ENCODE results near the gene TTC29.
"Not testable (repeated sequence)": the region's sequence is repeated elsewhere in the genome, so short reads cannot be mapped to it uniquely, and the experiment has no call there.

The TTC29 gene

GRCh38 chr4:146674829-146675570 lies 270.7 kb downstream of the TTC29 start:
- no peak for DNase-seq (ENCODE audit: low spot score)

- DNase-seq (ENCODE audit: low spot score), result not testable (repeated sequence)
These were observed 281.7 kb downstream of the TTC29 start for GRCh38 chr4:146663968-146664311.

GRCh38 chr4:146661367-146661766 lies 284.3 kb downstream of the TTC29 start:
- no peak for DNase-seq (ENCODE audit: low spot score)

Measured in iPS-NIHi11 (cell line).